DMS53 (cell line): ENCODE measurements around the gene CKS2.
A peak's percentile ranks its signal among the peaks of the same experiment; 100 is the strongest.
"Not testable (repeated sequence)": the region's sequence is repeated elsewhere in the genome, so short reads cannot be mapped to it uniquely, and the experiment has no call there.

Experiments used
- DNase-seq: peaks from one replicate; lab custom pipeline; 2025; lab: John Stamatoyannopoulos, UW

CKS2 gene

DNA sequence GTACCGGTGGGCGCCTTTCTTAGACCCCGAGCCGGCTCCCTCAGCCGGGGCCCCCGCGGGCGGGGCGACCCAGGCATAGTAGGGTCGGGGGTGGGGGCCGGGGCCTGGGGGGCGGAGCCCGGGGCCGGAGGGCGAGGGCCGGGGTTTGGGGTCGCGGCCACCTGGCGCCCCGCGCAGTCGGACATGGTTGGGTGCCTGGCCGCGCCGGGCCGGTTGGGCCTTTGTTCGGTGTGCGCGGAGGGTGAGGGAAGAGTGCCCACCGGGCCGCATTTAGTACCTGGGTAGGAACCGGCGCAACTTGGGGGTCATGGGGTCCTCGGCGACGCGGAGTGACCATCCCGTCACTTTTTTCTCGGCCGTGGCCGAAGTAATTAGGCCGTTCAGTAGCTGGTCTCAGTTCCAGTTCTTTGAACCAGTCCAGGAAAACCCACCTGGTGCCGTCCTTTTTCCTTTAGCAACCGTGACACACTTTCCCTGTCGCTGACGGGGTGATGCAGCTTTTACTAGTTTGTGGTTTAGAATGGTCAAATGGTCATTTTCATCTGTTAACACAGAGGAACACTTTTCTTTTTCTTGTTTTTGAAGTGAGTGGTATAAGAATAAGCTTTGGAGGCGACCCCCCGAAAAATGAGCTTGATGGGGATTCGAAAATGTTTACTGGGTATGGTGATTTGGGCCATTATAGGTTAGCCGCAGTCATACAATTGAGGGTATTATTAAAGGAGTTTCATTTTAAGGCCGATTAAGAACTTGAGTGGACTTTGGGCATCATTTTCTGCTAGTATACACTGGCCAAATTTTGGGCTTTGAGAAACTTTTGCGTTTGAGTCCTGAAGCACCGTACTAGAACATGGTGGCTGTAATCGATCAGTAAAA lies 589 bp downstream of the CKS2 start:
- DNase-seq, result peak; percentile 51

- DNase-seq, result peak; percentile 22
Measured at GRCh38 chr9:89312222-89312571, 1.2 kb downstream of the CKS2 start.

DNA sequence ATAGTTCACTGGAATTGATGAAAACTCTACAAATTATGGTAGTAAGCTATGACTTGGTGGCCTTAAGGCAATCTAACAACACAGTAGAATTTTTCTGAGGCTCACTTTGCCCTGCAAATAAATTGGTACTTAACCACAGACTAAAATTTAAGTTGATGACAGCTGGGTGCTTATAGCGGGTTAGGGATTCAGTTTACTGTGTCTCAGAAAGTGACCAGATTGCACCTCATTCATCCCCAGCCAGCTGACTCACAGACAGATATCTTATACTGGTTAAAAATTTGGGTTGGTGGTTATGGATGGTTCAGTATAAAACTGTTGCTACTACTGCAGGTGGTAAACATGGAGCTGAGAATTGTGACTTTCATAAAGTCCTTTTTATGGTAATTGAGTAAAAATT lies 2.8 kb downstream of the CKS2 start:
- DNase-seq, result no peak

DNA sequence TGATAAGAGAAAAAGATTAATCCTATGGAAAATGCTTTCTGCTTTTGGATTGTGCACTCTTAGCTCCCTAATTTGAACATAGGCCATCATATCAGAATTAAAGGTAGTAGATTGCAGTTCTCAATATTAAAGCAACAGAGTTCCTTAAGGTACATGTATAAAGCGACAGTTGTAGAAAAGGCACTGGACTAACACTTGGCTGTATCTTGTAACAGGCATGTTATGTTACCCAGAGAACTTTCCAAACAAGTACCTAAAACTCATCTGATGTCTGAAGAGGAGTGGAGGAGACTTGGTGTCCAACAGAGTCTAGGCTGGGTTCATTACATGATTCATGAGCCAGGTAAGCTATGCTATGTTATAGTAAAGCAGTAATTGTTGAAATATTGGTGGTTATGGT lies 4.0 kb downstream of the CKS2 start:
- no peak for DNase-seq

- no peak for DNase-seq
Measured at GRCh38 chr9:89315482-89315881, 4.5 kb downstream of the CKS2 start.

DNA sequence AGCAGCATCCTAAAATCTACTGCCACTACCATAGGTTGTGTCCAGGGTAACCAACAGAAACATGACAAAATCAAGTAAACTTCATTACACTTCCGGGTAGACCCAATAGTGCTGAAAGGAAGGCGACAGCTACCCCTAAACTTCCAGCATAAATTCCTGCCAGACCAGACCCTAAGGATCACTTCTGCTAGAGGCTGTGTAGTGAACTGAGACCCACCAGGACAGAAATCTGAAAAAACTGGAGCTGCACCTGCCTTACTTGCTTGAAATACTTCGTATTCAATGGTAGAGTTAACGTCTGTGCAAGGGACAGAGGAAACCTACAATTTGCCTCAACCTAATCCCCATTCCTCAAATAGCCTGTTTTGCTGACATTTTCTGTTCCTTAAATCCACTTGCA lies 6.3 kb downstream of the CKS2 start:
- peak; percentile 29 for DNase-seq

DNA sequence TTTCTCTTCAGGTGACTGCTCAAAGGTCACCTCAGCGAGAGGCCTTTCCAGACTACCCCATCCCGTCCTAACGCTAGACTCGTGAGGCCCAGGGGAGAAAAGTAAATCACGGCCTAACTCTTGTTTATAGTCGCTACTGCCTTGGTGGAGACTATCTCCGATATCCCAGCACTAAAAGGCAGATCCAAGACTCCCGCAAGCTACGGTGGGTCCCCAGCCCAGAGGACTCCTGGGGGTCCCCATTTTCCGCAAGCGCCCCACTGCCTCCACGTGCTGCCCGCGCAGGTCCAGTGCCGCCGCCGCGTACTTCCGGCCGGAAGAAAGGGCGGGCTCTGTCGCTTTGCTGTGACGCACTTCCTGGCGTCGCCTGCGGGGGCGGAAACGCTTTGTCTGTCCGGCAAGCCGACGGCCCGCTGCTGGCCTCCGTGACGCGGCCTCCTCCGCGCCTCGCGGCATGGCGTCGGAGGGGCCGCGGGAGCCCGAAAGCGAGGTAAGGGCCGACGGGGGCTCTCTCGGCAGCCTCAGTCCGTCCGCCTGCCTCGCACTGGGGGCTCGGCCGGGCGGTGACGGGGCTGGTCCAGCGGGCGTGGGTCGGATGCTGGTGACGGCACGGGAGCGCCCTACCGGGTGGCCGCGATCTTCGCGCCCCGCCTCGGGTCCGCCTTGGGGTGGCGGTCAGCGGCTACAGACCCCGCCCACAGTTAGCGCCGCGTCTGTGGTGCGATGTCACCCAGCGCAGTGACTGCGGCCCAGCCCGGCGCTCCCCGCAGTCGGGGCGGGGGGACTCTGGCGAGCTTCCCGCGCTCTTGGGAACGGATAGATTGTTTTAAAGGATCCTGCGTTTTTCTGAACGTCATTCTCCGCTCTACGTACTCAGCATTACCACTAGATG lies 7.4 kb downstream of the CKS2 start, which contains the start of gene SECISBP2:
Gene SECISBP2 (plus strand): TSS at position 378 of the 892 bp plus-strand sequence. CDS start 77 bp downstream, at position 455.
- DNase-seq, result peak; percentile 96

GRCh38 chr9:89319015-89319905 lies 8.3 kb downstream of the CKS2 start:
- no peak for DNase-seq

DNA sequence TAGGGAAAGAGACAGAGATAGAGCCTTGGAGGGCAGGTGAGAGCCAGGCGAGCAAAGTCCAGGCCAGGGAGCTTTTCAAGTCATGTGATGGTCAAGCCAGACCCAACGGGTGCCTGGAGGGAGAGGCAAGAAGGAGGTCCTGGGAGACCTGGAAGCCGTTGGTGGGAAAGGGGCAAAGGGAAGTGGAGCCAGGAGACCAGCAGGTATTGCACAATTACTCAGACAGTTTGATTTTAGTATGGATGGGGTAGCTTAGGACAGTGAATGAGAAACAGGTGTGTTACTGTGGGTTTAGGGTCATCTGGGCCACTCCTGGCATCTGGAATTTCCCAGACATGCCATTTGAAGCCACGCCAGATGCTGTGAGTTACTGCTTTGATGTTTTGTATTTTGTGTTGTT lies 12.4 kb downstream of the CKS2 start:
- no peak for DNase-seq

DNA sequence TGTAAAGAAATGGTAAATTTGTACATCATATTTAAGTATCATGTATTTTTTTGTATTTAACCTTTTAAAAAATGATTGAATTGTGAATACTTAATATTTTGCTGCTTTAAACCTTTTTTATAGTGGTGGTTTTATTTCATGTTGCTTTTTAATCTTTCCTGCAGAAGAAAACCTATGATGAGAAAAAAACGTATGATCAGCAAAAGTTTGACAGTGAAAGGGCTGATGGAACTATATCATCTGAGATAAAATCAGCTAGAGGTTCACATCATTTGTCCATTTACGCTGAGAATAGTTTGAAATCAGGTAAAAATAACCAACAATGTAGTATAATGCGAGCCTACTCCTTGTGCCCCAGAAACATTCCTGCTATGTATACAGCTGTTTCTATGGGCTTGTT lies 14.7 kb downstream of the CKS2 start:
- DNase-seq, result no peak

GRCh38 chr9:89328064-89328463 lies 17.1 kb downstream of the CKS2 start:
- DNase-seq, result no peak

- no peak for DNase-seq
Measured at GRCh38 chr9:89329917-89330316, 18.9 kb downstream of the CKS2 start.

GRCh38 chr9:89330513-89330912 lies 19.5 kb downstream of the CKS2 start:
- DNase-seq, result no peak

DNA sequence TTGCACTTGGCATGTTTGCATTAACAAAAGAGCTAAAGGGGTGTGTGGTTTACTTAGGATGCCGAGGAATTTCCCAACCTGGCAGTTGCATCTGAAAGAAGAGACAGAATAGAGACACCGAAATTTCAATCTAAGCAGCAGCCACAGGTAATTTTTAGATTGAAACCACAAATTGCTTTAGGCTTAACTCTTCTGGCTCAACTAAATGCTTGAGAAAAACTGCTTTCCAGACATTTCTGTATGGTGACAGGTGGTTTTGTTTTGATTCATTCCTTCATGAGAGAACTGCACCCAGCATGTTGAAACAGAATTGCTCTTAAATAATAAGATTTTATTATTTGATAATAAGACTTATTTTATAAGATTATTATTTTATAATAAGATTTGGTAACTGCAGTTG lies 28.8 kb downstream of the CKS2 start:
- no peak for DNase-seq

GRCh38 chr9:89340332-89340731 lies 29.3 kb downstream of the CKS2 start:
- no peak for DNase-seq

- DNase-seq, result no peak
Measured at GRCh38 chr9:89342213-89342612, 31.2 kb downstream of the CKS2 start.

DNA sequence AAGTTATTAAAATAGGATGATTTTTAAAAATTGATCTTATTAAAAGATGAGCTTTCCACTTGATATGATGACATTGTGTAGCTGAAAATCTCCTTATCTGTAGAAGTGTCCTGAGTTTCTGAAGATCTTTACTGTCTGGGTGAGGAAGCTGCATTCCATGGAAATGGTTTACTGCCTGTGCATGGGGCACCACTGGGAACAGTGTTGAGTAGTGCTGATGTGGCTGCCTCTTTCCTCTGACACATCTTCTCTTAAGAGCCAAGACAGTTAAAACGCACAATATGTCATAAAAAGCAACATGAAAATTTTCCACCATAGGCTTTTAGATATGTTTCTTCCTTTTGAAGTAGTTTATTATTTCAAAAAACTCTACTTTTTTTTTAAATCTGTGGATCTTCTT lies 32.0 kb downstream of the CKS2 start:
- no peak for DNase-seq

- not testable (repeated sequence) for DNase-seq
Measured at GRCh38 chr9:89343812-89344211, 32.8 kb downstream of the CKS2 start.

- DNase-seq, result no peak
Measured at GRCh38 chr9:89345476-89345875, 34.5 kb downstream of the CKS2 start.

DNA sequence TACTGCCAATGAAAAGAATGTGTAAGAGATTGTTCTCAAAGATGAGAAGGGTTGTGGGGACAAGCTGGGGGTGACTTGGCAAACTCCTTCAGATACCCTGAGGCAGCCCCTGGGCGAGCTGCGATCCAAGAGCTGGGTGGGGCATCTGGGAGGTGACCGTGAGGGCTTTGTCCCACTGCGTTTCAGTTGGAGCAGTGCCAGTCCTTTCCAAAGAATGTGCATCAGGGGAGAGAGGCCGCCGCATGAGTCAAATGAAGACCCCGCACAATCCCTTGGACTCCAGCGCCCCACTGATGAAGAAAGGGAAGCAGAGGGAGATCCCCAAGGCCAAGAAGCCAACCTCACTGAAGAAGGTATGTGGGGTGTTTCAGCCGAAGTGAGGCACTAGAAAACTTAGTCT lies 35.7 kb downstream of the CKS2 start:
- no peak for DNase-seq

GRCh38 chr9:89347651-89348050 lies 36.7 kb downstream of the CKS2 start:
- no peak for DNase-seq

DNA sequence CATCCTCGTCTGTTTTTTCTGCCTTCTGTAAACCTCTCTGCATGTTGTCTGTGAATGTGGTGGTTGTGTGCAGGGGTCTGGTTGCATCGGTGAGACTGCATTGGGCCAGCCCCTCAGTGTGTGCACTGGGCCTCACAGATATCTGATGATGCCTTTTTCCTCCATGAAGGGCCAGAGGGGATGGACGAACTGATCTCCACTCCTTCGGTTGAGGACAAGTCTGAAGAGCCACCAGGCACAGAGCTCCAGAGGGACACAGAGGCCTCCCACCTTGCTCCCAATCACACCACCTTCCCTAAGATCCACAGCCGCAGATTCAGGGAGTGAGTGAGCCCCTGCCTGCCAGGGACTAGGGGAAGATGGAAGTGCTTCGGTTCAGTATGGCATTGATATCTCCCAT lies 38.6 kb downstream of the CKS2 start:
- DNase-seq, result no peak
